MM.1S (cell line): Measurements from ENCODE around the gene PPP2R3B.

ENCODE experiments used
- EZH2 ChIP-seq: fragments of 300-600 bp; sonication (generic); optimal IDR thresholded peaks from 2 replicates; pipeline ENCODE3; 2017; ENCODE audit warnings: low read depth, mild to moderate bottlenecking, antibody characterized with exemption, low read length, mixed read lengths
- EZH2phosphoT487 ChIP-seq: fragments of 300-600 bp; sonication (generic); IDR thresholded peaks from 2 replicates; pipeline ENCODE4 v1.6.1; 2018; ENCODE audit warnings: antibody characterized with exemption, low read length
- TF ChIP-seq, protein P1 (sequence below): fragments of 300-600 bp; sonication (generic); IDR thresholded peaks from 2 replicates; pipeline ENCODE4 v1.5.1; 2016; ENCODE audit warnings: antibody characterized with exemption, low read length, mixed read lengths

DNA sequence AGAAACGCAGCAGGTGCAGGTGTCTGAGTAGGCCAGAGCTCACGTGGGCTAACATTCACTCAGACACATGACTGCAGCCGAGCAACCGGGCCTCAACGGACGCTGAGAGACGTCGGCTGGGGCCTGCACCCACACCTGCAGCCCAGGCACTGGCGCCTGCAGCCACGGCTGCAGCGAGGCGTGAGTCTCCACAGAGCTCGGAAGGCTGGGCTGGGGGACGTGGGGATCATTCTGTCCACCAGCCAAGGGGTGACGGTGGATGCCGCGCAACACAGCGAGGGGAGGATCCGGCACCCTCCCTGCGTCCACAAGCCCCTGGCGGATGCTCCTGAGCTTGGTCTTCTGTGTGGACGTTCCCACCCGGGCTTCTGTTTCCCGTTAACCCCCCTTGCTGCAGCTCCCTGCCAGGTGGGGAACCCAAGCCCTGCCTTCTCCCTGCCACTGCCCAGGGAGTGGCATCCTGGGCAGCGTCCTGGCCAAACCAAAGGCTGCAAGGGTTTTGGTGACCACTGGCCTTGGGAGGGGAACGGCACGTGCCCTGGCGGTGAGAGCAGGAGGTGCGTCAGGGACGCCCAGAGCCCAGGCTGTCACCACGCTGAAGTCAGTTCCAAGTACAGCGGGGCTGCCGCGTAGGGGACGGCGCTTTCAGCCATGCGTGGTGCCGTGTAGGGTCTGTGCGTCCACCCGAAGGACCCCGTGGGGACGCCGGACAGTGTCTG lies 16.3 kb downstream of the PPP2R3B start:
- TF ChIP-seq, protein P1, sequence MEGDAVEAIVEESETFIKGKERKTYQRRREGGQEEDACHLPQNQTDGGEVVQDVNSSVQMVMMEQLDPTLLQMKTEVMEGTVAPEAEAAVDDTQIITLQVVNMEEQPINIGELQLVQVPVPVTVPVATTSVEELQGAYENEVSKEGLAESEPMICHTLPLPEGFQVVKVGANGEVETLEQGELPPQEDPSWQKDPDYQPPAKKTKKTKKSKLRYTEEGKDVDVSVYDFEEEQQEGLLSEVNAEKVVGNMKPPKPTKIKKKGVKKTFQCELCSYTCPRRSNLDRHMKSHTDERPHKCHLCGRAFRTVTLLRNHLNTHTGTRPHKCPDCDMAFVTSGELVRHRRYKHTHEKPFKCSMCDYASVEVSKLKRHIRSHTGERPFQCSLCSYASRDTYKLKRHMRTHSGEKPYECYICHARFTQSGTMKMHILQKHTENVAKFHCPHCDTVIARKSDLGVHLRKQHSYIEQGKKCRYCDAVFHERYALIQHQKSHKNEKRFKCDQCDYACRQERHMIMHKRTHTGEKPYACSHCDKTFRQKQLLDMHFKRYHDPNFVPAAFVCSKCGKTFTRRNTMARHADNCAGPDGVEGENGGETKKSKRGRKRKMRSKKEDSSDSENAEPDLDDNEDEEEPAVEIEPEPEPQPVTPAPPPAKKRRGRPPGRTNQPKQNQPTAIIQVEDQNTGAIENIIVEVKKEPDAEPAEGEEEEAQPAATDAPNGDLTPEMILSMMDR: no peak
- TF ChIP-seq EZH2phosphoT487: no peak
- no peak for TF ChIP-seq EZH2
